Cardiac muscle cell (in vitro differentiated cells and primary cell): ENCODE measurements around the gene ARMC9. TPM values are rescaled to one million over a fixed set of nuclear protein-coding genes. Genes with fewer than 3 reads are reported as not detected.

Experiments
- DNase-seq, 2 donors: peaks; one replicate each; pipeline versions ENCODE4 v3.0.0 to v3.0.0-alpha.2; 2010 to 2017; ENCODE audit warnings: low read depth in 1 of 2, low spot score in 1 of 2
- H3K27ac ChIP-seq: fragments of 200-600 bp; sonication (generic); 2 replicates; pipeline ENCODE4 v1.5.1; 2016
- H3K27me3 ChIP-seq: fragments of 200-600 bp; sonication (generic); 2 replicates; pipeline ENCODE4 v1.6.0; 2016; ENCODE audit warnings: control low read depth
- H3K36me3 ChIP-seq: fragments of 200-600 bp; sonication (generic); 2 replicates; pipeline ENCODE4 v1.5.1; 2016; ENCODE audit warnings: control low read depth
- H3K4me1 ChIP-seq: fragments of 200-600 bp; sonication (generic); 2 replicates; pipeline ENCODE4 v1.8.1; 2017; ENCODE audit warnings: low read depth, mild to moderate bottlenecking, mixed run types
- H3K4me3 ChIP-seq: fragments of 200-600 bp; sonication (generic); 2 replicates; pipeline ENCODE4 v1.5.1; 2016; ENCODE audit warnings: mild to moderate bottlenecking
- H3K9me3 ChIP-seq: fragments of 200-600 bp; sonication (generic); 2 replicates; pipeline ENCODE4 v1.5.1; 2017; ENCODE audit warnings: low read depth, mild to moderate bottlenecking, control low read depth
- polyA plus RNA-seq: library from polyadenylated mRNA; unstranded; fragments of >200 nt; fragmentation: Nextera tagmentation; extraction: Ambion mirVana; gene quantifications from 2 replicates; pipeline ENCODE4 v1.2.1, GENCODE V29; 2016
- total RNA-seq: library from RNA; depleted of rRNA; stranded (reverse); fragments of >200 nt; gene quantifications from 2 replicates; pipeline ENCODE4 v1.2.3, GENCODE V29; 2016
- TF ChIP-seq, protein P1 (sequence below): IDR thresholded peaks from 2 replicates; pipeline ENCODE4 v1.5.1; 2012; ENCODE audit warnings: low read depth, mild to moderate bottlenecking, low read length

Gene ARMC9
- total and polyA plus RNA-seq, 2 experiments from 2014 or later: 27.4 to 30.0 TPM

DNA sequence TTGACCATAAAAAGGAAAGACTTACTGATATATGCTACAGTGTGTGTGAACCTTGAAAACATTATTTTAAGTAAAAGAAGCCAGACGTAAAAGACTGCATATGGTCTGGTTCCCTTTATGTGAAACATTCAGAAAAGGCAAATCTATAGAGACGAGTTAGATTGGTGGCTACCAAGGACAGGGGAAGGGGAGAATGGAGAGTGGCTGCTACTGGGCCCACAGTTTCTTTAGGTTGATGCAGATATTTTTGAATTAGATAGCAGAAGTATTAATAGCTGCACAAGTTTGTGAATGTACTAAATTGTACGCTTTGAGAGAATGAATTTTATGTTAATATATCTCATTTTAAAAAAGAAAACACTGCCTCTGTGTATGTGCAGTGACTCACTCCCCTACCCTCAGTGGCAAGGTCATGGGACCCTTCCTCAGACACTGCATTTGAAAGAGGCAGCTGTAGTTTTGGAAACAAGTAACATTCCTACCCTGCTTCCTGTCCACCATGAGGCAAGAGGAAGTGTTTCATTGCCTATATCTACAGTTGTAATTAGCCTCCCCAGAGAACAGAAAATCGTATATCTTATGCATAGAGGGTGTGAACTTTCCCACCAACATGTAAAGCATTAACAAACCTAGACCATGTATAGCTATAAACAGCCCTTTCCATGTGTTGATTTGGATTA is 29.8 kb upstream of the ARMC9 start:
- no peaks in the 10 kb centered on the region for H3K27me3 ChIP-seq
- no peaks in the 10 kb centered on the region for H3K4me1 ChIP-seq
- peaks cover 47% of the 10 kb centered on the region for H3K36me3 ChIP-seq
- TF ChIP-seq, protein P1, sequence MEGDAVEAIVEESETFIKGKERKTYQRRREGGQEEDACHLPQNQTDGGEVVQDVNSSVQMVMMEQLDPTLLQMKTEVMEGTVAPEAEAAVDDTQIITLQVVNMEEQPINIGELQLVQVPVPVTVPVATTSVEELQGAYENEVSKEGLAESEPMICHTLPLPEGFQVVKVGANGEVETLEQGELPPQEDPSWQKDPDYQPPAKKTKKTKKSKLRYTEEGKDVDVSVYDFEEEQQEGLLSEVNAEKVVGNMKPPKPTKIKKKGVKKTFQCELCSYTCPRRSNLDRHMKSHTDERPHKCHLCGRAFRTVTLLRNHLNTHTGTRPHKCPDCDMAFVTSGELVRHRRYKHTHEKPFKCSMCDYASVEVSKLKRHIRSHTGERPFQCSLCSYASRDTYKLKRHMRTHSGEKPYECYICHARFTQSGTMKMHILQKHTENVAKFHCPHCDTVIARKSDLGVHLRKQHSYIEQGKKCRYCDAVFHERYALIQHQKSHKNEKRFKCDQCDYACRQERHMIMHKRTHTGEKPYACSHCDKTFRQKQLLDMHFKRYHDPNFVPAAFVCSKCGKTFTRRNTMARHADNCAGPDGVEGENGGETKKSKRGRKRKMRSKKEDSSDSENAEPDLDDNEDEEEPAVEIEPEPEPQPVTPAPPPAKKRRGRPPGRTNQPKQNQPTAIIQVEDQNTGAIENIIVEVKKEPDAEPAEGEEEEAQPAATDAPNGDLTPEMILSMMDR: no peak
- peak overlapping the region; percentile 39 for H3K27ac ChIP-seq
- no peaks in the 10 kb centered on the region for H3K9me3 ChIP-seq
- DNase-seq: peak in 1 of 2 donors; percentile 35
- no peak overlapping the region for H3K4me3 ChIP-seq

DNA sequence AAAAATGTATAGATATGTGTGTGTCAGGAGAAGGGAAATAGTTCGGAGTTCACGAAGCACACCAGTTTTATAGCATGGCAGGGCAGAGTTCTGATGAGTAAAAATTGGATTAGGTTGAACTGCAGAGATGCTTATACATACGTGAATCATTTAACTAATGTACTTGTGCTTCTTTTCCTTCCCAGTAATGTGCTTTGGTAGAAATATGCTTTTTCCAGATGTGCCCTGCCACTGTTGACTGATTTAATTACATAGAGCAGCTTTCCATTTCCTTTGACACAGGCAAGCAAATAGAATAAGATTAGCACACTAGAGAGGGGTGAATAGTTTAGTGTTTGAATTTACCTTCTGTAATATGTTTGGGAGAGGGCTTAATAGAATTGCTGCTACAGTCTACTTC is 28.9 kb upstream of the ARMC9 start:
- no peak for DNase-seq
- Histone ChIP-seq H3K27me3 (no peaks in the 10 kb centered on the region), H3K4me1 (no peaks in the 10 kb centered on the region), H3K36me3 (peaks cover 45% of the 10 kb centered on the region), H3K27ac (no peak overlapping the region), H3K4me3 (no peak overlapping the region), H3K9me3 (no peaks in the 10 kb centered on the region)
- TF ChIP-seq, protein P1: no peak

DNA sequence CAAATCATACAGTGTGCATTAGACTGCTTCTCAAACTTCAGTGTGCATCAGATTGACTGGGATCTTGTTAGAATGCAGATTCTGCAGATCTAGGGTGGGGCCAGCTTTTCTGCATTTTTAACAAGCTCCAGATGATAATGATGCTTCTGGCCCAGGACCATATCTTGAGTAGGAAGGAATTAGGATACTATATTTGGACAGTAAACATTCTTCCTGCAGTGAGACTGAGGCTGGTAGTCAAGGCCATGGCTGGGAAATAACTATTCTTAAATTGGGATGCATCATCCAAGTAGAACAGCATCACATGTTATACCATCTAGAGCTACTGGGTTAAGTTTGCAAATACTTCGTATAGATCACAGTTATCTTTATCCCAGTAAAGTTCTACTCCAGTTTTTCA is 28.4 kb upstream of the ARMC9 start:
- Histone ChIP-seq H3K27me3 (no peaks in the 10 kb centered on the region), H3K4me3 (no peak overlapping the region), H3K36me3 (peaks cover 45% of the 10 kb centered on the region), H3K4me1 (no peaks in the 10 kb centered on the region), H3K27ac (no peak overlapping the region), H3K9me3 (no peaks in the 10 kb centered on the region)
- peak in 1 of 2 donors; percentile 14 for DNase-seq
- TF ChIP-seq, protein P1: no peak

DNA sequence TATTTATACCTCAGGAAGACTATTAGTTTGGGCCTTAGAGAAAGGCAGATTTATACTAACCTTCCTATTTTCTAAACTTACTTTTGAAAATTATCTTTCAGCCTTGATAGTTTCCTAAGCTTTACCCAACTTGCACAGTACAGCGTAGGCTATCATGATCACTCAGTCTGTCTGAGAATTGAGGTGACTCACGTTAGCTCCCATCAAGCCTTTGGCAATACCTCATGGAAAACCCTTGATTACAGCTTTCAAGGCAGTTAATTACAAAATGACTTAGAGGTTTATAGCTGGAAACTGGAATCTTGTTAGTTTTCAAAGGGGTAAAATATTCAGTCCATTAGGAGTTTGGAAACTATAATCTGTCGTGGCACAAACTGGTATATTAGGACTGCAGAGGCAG is 26.4 kb upstream of the ARMC9 start:
- DNase-seq: peak in 1 of 2 donors; percentile 85
- no peaks in the 10 kb centered on the region for H3K9me3 ChIP-seq
- no peaks in the 10 kb centered on the region for H3K27me3 ChIP-seq
- TF ChIP-seq, protein P1: no peak
- H3K27ac ChIP-seq: no peak overlapping the region
- H3K4me1 ChIP-seq: peaks cover 2% of the 10 kb centered on the region
- no peak overlapping the region for H3K4me3 ChIP-seq
- peaks cover 33% of the 10 kb centered on the region for H3K36me3 ChIP-seq

DNA sequence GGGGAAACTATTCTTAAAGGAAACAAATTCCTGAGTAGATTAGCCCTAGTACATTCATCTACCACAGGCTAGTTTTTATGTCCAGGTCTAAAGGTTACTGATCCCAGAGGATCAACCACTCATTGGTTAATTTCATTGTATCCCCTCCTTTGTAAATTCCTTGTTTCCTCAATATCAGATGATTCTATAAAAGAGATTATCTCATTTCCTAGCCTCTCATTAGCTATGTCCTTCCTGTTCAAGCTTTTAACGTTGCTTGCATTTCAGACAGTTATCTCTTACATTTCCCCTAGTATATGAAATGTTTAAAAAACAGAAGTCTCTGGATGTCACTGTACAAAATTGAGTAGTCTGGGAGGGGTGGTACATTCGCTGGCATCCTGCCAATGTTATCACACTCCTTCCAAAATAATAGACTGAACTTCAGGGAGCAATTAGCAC is 24.2 kb upstream of the ARMC9 start:
- Histone ChIP-seq H3K27me3 (no peaks in the 10 kb centered on the region), H3K36me3 (peaks cover 23% of the 10 kb centered on the region), H3K4me3 (no peak overlapping the region), H3K27ac (no peak overlapping the region), H3K9me3 (no peaks in the 10 kb centered on the region), H3K4me1 (peaks cover 2% of the 10 kb centered on the region)
- TF ChIP-seq, protein P1: no peak
- DNase-seq: peak in 1 of 2 donors; percentile 30
